ENCODE results near the gene MPC1.
"Not testable (repeated sequence)": the region's sequence is repeated elsewhere in the genome, so short reads cannot be mapped to it uniquely, and the experiment has no call there.

MPC1 gene

DNA sequence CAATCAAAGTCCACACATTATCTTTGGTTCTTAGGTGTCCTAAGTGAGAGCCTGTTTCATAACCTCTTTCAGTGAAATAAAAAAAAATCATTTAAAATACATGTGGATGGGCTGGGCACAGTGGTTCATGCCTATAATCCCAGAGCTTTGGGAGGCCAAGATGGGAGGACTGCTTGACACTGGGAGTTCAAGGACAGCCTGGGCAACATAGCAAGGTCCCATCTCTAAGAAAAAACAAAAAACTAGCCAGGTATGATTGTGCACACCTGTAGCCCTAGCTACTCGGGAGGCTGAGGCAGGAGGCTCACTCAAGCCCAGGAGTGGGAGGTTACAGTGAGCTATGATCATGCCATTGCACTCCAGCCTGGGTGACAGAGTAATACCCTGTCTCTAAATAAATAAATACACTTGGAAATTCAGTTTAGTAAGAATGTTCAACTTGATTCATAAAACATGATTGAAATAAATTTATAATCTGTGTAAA is 3.6 kb downstream of the MPC1 start:
- no peak for DNase-seq

DNA sequence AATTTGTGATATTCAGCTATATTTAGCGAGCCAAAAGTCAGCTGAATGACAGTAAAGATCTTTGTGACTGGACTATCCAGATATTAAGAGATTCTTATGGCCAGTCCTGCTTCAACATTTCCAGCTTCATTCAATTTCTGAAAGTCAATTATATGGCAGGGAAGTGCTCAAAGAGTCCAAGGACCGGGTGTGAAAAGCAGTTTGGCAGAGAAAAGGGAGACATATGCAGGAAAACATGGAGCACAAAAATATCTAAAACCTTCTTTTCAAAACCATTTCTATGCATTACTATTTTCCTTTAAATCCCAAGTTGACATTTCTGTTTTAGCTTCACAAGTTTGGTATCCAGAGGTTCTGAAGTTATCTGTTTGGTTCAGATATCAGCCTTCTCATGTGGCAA is 5.0 kb downstream of the MPC1 start:
- no peak for DNase-seq

DNA sequence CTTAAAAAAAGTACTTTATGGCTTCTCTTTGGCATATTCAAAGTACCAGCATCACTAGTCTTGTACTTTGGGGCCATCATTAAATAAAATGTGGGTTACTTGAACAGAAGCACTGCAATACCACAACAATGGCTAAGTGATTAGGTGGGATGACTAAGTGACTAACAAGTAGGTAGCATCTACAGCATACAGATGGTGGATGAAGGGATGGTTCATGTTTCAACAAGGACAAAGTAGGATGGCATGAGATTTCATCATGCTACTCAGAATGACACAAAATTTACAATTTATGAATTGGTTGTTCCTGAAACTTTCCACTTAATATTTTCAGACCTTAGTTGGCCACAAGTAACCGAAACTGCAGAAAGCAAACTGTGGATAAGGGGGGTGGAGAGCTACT is 7.7 kb downstream of the MPC1 start:
- no peak for DNase-seq

DNA sequence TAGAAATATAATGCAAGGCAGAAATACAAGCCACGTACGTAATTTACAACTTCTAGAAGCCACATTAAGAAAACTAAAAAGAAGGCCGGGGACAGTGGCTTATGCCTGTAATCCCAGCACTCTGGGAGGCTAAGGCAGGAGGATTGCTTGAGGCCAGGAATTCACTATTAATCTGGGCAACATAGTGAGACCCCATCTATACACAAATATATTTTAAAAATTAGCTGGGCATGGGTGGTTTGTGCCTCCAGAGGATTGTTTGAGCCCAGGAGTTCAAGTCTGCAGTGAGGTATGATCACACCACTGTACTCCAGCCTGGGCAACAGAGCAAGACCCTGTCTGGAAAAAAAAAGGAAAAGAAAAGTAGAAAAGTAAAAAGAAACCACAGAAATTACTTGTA is 12.3 kb downstream of the MPC1 start:
- DNase-seq: no peak

DNA sequence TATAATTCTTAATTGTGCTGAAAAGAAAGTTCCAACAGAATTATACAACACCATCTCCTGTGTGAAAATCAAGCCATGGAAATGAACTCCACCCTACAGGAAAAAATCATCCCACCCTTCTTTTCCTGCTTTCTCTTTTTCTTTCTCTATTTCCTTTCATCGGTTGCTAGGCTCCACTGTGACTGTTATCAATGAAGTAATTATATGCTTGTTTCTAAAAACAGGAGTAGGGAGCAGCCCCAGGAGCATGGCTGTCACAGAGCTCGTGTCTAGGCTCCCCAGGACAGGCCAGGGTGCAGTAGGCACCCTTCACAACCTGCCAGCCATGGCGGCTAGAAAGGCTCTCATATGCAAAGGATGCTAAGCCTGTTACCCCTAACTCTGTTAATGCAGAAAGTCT is 13.0 kb downstream of the MPC1 start:
- no peak for DNase-seq

GRCh38 chr6:166366921-166367320 is 15.8 kb downstream of the MPC1 start:
- no peak for DNase-seq

DNA sequence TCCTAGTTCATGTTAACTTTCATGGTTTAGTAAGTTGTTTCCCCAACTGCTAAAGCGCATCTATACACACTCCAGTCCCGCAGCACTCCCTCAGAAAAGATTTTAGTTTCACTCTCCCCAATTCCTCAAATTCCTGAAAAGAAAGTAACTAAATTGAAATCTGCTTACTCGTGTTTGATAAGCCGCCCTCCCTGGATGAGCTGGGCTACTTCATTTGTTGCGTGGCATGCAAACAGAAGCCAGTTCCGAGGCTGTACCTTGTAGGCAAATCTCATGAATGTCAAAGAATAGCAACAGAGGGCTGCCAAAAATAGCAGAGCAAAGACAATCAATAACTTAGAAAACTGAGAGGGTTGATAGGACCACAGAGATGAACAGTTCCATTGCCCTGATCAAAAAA is 16.9 kb downstream of the MPC1 start:
- no peak for DNase-seq

DNA sequence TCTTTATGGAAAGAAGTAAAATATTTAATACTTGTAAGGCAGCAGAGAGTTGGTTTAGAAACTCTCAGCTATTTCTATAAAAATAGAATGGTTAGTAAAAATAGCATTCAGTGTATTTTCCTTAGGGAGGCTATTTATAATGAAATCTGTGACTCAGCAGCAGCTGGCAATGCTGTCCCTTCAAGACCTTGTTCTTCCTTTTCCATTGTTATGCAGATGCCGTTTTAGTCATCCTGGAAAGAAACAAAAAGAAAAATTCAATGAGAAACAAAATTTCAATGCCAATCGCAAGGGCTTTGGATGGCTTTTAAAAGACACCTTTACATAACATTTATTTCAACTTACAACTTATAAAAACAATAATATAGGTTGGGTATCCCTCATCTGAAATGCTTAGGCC is 17.5 kb downstream of the MPC1 start:
- no peak for DNase-seq

DNA sequence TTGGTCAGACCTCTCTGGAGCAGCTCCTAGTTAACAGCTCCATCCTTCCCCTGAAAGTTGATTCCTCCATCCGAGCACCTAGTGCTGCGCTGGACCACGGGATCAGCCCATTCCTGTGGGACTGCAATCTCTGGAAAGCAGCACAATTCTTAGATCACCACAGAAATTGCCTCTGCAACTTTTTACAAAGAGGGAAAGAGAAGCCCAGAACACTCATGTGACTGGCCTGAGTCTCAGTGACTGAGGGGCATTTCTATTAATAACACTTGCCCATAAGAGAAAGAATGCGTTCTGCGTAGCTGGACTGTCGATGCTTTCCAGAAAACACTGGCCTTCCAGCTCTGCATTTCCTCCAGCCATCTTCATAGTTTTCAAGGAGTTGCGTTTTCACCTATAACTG is 18.3 kb downstream of the MPC1 start:
- no peak for DNase-seq

DNA sequence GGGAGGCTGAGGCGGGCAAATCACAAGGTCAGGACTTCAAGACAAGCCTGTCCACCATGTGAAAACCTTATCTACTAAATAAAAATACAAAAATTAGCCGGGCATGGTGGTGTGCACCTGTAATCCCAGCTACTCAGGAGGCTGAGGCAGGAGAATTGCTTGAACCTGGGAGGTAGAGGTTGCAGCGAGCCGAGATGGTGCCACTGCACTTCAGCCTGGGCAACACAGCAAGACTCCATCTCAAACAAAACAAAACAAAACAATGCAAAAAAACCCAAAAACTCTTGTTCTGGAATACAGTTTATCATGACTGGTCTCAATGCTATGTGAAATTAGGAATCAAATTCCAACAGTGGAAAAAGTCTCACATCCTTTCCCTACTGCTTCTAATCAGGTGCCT is 20.3 kb downstream of the MPC1 start:
- DNase-seq: not testable (repeated sequence)

DNA sequence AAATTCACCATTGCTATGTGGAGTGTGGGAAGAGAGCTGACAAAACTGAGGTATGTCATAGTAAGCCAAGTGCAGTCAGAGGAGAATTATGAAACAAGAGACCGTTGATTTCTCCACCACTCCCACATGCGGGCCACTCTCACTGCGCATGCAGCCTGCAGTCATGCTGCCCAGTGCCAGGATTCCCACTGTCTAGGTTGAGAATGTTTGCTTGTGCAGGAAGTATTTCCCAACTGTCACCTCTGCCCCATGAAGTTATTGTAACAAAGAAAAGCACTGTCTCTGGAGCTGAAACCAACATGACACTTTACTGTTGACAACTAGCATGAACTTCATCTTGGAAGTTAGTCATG is 21.7 kb downstream of the MPC1 start:
- no peak for DNase-seq

DNA sequence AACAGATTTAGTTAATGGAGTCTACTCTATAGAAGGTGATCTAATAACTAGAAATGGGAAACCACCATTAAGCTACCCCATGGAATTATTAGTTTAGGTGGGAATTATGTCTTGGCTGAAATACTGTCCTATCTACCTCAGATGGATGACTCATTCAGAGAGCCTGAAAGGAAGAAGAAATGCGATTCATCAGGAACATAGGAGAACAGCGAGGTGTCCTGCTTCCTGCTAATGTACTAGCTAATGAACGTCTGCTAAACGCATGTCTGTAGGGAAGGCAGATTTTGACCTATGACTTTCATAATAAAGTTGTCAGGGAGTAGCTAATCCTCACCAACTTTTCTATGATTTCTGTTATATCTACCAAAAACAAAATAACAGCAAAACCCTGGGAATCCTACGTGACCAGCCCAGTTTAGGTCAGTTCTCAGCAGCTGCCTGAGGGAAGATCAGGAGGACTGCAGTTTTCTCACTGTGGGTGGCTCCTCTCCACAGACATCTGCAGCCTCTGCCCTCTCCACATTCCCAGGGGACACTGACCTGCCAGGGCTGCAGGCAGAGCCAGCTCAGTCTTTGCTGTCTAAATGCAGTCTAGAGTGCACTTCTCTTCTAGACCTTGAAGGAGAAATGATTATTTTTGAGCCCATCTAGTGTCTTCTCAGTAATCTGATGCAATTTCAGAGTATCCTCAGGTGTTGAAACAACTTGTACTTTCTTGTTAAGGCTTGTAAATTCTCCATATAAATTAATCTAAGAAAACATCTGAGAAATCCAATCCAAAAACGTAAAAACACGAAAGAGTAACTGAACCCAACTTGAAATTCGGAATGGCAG is 22.3 kb downstream of the MPC1 start:
- DNase-seq: no peak

- no peak for DNase-seq
Measured at GRCh38 chr6:166355552-166355951, 27.2 kb downstream of the MPC1 start.

DNA sequence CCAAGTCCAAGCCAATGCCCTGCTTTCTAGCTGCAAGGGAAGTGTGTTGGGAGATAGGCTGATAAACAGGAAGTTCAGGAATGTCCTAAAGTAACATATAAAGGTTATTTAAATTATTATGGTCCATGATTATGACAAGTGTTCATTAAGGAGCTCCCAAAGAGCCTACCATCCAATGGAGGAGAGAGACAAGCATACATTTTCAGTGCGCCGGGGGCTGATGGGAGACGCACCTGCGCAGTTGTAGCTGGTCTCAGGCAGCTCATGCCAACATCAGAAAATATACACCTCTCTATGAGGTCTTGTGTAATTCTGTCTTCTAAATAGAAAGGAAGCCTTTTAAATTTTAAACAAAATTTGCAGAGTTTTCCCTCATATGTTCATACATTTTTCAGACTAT is 27.8 kb downstream of the MPC1 start:
- no peak for DNase-seq

- no peak for DNase-seq
Measured at GRCh38 chr6:166354143-166354542, 28.6 kb downstream of the MPC1 start.

DNA sequence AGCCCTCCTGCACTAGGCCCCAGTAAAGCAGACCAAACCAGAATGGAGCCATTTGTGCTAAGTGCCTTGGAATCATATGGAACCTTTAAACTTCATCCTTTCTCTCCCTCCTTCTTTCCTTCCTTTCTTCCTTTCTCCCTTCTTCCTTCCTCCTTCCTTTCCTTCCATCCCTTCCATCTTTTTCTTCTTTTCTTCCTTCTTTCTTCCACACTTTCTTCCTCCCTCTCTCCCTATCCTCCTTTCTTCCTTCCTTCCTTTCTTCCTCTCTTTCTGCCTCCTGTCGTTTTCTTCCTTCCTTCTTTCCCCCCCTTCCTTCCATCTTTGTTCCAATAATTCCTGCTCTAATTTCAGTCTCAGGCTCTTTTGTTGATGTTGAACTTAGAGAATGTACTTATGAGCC is 29.2 kb downstream of the MPC1 start:
- no peak for DNase-seq

- DNase-seq: no peak
Measured at GRCh38 chr6:166352923-166353322, 29.8 kb downstream of the MPC1 start.

DNA sequence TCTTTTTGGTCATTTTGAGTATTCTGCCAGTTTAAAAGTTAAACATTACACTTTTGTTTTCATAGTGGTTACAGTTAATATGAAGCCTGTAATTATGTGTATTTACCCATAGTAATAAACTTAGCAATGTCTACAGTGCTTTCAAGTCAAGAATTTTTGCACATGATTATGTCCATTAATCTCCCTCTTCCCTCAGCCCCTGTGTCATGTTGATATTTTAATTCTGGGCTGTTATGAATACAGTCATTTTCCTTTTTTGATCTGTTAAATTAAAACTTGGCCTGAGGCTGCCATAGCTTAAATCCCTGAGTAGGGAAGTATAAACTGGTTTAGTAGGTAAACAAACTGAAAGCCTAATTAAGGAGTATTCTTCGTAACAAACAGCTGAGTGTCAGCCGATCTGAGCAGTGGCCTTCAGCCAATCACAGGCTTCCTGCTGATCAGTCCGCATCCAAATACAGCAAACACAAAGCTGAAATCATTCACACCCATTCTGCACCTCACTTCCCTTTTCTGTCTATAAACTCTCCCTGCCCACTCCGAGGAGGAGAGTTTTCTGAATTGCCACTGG is 30.9 kb downstream of the MPC1 start:
- DNase-seq: no peak

DNA sequence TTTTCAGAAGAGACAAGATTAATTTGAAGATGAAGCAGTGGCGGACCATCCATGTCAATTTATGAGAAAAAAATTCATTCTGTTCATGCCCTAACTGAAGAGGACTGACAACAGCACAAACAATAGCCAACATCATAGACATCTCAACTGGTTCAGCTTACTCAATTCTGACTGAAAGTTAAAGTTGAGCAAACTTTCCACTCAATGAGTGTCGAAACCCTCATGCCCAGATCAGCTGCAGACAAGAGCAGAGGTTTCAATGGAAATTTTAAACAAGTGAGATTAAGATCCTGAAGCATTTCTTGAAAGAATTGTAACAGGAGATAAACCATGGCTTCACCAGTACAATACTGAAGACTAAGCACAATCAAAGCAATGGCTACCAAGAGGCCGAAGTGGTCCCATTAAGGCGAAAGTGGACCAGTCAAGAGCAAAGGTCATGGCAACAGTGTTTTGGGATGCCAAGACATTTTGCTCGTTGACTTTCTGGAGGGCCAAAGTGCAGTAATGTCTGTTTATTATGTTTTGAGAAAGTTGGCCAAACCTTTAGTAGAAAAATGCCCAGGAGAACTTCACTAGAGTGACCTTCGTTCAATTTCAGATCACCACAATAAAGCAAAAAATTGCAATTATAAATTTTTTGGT is 34.3 kb downstream of the MPC1 start:
- no peak for DNase-seq

GRCh38 chr6:166346965-166347364 is 35.8 kb downstream of the MPC1 start:
- no peak for DNase-seq

GRCh38 chr6:166346449-166346848 is 36.3 kb downstream of the MPC1 start:
- DNase-seq: no peak

GRCh38 chr6:166345672-166346071 is 37.1 kb downstream of the MPC1 start:
- DNase-seq: not testable (repeated sequence)

- not testable (repeated sequence) for DNase-seq
Measured at GRCh38 chr6:166344921-166345320, 37.8 kb downstream of the MPC1 start.

GRCh38 chr6:166344240-166344639 is 38.5 kb downstream of the MPC1 start:
- DNase-seq: no peak

DNA sequence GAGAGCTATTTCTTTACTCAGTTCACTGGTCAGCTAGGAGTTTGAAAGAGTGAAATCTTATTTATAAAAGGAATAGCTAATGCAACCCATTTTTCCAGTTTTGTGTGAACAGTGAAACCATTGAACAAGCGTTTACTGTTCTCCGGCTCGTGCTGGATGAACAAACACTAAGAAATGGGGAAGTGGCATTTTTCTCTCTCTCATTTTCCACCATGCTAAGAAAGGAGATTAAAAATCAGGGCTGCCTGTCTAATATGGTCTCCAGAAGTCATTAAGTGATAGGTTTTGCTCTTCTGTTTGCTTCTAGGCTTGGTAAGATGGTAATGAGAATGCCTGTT is 39.6 kb downstream of the MPC1 start:
- no peak for DNase-seq
